ENCODE data around the gene CCNY.

DNA sequence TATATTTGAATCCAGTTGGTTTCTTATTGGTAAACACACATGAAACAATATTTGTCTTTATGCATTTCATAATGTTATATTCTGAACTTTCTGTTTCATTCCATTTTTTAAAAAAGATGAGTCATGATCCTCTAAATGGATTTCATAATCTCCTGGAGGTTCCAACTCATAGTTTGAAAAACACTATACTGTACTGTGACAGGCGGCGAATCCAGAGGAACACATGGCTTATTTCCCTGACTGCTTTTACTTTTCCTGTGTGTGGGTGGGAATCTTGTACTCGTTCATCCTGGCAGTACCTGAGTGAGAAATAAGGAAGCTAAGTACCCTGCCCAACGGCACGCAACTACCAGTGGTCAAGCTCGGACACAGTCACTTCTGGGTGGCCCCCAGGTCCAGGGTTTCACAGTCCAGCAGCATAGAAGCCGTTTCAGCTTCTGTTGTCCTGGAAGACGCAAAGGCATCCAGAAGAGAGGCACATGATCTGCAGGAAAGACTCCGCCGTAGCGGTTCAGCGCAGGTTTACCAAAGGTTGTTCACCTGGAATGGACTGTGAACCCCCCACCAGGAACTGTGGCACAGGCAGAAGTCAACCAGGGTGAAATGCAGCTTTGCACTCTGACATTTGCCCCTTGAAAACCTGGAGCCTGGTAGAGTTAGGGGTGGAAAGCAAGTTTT, 117.7 kb downstream of the CCNY start:
- TF ChIP-seq, protein P1, sequence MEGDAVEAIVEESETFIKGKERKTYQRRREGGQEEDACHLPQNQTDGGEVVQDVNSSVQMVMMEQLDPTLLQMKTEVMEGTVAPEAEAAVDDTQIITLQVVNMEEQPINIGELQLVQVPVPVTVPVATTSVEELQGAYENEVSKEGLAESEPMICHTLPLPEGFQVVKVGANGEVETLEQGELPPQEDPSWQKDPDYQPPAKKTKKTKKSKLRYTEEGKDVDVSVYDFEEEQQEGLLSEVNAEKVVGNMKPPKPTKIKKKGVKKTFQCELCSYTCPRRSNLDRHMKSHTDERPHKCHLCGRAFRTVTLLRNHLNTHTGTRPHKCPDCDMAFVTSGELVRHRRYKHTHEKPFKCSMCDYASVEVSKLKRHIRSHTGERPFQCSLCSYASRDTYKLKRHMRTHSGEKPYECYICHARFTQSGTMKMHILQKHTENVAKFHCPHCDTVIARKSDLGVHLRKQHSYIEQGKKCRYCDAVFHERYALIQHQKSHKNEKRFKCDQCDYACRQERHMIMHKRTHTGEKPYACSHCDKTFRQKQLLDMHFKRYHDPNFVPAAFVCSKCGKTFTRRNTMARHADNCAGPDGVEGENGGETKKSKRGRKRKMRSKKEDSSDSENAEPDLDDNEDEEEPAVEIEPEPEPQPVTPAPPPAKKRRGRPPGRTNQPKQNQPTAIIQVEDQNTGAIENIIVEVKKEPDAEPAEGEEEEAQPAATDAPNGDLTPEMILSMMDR (IDR thresholded peaks at IDR 0.05), result no peak
- TF ChIP-seq POLR2A (IDR thresholded peaks at IDR 0.05), result no peak

Measured in Peyer's patch (tissue), 4 donors.